COLO668 (cell line): ENCODE data around the gene TSKS.
"Not testable (repeated sequence)": the region's sequence is repeated elsewhere in the genome, so short reads cannot be mapped to it uniquely, and the experiment has no call there.

Experiments
- DNase-seq: peaks from one replicate; lab custom pipeline; 2025; ENCODE audit not compliant: unreplicated experiment; lab: John Stamatoyannopoulos, UW

TSKS gene

DNA sequence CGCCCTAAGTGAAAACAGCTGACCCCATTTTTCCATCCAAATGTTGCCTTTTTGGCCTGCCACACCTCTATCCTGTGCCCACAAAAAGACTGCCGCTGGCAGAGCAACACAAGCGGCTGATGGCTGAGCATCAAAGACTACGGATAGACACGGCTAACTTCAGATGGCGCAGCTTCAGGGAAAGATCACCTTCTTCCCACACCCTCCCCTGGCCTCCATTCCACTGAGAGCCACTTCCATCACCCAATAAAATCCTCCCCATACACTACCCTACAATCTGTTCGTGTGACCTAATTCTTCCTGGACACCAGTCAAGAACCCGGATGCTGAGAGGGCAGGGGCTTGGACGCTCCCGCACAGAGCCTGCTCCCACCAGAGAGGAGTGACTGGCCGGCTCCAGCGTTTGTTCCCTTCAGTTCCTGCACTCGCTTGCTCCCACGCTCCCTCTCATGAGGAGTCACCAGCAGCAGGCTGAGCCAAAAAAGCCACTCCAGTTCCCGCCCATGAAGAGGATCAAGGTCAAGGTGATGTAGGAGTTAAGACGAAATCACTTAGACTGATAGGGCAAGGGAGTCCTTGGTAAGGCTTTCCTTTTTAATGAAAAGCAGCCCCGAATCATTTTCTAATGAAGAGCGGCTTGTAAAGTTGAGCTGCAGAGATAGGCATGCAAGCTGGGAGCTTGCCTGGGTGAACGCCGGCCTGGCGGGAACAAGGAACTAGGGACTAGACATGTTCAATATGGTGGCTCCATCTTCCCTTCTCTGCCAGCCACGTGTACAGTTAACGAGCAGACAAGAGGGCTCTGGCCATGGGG, 35.7 kb downstream of the TSKS start:
- DNase-seq: no peak

DNA sequence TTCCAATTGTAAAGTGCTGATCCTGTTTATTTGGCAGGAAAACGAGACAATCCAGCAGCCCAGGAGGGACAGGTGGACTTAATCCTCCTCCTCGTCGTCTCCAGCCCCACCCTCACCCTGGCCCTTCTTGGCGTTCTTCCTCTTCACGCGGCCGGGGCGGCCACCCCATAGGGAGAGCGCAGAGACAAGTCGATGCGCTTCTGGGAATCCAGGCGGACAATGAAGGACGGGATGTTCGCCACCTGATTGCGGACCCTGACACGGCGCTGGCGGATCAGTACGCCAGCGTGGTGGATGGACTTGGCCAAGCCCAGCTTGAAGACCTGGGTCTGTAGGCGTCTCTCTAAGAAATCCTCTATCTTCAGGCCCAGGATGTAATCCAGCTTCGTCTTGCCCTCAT, 43.7 kb downstream of the TSKS start:
- DNase-seq: not testable (repeated sequence)

DNA sequence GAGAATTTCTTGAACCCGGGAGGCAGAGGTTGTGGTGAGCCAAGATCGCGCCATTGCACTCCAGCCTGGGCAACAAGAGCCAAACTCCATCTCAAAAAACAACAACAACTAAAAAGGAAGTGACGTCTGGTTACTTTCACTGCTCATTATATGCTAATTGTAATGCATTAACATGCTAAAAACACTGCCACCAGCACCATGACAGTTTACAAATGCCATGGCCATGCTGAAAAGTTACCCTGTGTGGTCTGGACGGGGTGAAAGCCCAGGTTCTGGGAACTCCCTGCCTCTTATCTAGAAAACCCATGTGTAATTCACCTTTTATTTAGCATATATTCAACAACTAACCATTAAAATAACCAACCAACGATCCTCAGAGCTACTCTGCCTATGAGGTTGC, 44.1 kb downstream of the TSKS start:
- DNase-seq: no peak

DNA sequence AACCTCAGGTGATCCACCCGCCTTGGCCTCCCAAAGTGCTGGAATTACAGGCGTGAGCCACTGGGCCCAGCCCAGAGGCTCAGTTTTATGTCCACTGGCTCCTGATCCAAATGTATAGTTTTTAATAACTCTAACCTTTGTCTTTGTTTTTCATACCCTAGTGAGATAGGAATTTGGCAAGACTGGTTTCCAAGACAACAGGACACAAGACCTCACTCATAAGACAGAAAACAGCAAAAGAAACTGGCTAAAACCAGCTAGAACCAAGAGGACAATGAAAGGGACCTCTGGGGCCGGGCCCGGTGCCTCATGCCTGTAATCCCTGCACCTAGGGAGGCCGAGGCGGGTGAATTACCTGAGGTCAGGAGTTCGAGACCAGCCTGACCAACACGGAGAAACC, 44.6 kb downstream of the TSKS start:
- DNase-seq: no peak

DNA sequence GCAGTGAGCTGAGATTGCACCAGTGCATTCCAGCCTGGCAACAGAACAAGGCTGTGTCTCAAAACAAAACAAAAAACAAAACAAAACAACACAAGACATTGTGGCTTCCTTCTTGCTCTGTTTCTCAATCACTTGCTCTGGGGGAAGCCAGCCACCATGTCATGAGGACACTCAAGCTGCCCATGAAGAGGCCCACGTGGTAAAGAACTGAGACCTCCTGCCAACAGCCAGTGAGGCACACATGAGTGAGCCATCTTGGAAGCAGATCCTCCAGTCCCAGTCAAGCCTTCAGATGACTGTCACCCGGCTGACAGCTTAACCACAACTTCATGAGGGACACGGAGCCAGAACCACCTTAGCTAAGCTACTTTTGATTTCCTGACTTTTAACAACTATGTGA, 47.0 kb downstream of the TSKS start:
- no peak for DNase-seq

DNA sequence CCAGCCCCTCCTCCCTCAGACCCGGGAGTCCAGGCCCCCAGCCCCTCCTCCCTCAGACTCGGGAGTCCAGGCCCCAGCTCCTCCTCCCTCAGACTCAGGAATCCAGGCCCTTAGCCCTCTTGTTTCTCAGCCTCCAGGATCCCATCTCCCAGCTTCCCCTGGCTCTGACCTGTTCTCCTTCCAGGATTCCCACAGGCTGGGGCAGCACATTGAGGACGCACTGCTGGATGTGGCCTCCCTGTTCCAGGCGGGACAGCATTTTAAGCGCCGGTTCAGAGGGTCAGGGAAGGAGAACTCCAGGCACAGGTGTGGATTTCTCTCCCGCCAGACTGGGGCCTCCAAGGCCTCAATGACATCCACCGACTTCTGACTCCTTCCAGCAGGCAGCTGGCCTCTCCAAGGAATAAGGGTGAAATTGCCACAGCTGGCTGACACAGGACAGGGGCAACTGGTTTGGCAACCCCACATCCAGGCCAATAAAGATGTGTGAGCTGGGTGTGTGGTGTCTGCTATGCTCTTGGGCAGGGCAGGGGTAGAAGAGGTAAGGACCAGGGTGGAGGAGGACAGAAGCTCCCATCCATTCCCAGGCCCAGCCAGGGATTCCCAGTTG, 49.8 kb downstream of the TSKS start:
- DNase-seq: no peak

DNA sequence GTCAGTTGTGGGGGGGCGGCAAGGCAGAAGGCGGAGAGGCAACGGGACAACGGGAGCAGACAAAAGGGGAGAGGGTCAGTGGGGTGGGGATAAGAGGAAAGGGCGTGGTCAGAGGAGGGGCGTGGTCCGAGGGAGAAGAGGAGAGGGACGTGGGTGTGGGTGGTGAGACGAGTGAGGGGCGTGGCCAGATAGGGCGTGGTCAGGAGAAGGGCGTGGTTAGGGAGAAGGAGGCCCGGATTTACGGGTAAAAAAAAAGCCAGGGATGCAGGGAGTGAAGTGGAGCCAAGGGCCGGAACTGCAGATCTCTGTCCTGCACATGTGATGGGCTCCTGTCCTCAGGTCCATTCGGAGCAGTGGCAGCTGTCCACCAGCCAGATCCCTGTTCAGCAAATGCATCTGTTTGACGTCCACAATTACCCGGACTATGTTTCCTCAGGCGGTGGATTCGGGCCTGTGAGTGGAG, 50.7 kb downstream of the TSKS start:
- peak; percentile 27 for DNase-seq

DNA sequence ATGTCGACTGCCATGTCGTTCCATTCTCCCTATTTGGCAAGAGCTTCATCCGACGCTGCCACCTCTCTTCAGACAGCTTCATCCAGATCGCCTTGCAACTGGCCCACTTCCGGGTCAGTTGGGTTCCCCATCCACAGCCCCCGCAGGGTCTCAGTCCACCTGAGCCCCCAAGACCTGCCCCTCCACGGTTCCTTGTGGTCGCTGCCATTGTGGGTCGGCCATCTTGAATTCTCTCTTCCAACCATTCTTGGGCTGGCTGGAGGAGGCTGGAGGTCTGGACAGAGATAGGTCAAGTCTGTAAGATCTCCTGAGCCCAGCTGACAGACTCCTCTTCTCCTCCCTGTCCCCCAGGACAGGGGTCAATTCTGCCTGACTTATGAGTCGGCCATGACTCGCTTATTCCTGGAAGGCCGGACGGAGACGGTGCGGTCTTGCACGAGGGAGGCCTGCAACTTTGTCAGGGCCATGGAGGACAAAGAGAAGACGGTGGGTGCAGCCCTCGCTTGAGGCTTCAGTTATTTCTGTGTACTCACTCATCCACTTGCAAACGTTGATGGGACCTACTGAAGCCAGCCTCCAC, 52.6 kb downstream of the TSKS start:
- DNase-seq: no peak

DNA sequence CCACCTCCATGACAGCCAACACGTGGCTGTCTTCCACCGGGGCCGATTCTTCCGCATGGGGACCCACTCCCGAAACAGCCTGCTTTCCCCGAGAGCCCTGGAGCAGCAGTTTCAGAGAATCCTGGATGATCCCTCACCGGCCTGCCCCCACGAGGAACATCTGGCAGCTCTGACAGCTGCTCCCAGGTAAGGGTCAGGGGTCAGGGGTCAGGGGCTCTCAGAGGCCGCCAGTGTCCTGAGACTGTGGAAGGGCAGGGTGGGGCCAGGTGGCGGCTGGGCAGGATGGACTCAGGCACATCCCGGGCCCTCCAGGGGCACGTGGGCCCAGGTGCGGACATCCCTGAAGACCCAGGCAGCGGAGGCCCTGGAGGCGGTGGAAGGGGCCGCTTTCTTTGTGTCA, 57.2 kb downstream of the TSKS start:
- no peak for DNase-seq

DNA sequence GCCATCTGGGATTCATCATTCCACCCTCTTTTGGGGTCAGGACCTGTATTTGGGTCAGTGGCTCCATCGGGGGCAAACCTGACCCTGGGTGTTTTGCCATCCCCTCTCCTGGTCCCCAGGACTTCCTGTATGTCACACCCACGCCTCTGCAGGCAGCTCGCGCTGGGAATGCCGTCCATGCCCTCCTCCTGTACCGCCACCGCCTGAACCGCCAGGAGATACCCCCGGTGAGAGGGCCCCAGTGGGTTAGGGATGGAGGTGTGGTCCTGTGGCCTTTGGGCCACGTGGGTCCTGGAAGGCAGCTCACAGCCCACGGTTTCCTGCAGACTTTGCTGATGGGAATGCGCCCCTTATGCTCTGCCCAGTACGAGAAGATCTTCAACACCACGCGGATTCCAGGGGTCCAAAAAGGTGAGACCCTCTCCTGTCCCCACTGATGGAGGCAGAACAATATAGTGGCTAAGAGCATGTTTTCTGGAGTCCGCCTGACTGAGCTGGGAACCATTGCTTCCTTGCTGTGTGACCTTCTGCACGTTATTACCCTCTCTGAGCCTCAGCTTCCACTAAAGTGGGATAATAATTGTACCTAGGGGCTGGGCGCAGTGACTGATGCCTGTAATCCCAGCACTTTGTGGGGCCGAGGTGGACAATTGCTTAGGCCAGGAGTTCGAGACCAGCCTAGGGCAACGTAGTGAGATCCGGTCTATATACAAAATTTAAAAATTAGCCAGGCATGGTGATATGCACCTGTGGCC, 58.0 kb downstream of the TSKS start:
- no peak for DNase-seq

DNA sequence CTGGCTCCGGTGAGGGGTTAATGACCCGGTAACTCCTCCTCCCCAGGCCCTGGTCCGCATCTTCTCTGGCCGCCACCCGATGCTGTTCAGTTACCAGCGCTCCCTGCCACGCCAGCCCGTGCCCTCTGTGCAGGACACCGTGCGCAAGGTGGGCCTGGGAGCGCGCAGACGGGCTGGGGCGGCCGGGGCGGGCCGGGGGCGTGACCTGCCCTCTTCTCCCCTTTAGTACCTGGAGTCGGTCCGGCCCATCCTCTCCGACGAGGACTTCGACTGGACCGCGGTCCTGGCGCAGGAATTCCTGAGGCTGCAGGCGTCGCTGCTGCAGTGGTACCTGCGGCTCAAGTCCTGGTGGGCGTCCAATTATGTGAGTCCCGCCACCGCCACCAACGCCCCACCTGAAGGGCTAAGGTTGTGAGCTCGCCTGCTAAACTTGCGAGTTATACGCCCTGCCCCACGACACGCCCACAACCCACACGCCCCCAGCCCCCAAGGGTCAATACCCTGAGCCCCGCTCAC, 61.8 kb downstream of the TSKS start:
- DNase-seq: no peak

DNA sequence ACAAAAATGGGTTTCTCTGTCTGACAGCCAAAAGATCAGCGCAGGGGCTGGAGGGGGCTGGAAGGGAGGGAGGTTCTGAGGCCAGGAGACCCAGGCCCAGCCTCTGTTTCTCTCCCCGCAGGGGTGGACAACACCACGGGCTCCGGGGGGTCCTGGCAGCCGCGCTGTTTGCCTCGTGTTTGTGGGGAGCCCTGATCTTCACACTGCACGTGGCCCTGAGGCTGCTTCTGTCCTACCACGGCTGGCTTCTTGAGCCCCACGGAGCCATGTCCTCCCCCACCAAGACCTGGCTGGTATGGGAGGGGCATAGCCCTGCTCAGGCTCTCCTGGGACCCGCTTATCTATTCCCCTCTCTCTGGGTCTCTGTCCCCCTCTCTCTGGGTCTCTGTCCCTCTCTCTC, 62.5 kb downstream of the TSKS start:
- DNase-seq: no peak

DNA sequence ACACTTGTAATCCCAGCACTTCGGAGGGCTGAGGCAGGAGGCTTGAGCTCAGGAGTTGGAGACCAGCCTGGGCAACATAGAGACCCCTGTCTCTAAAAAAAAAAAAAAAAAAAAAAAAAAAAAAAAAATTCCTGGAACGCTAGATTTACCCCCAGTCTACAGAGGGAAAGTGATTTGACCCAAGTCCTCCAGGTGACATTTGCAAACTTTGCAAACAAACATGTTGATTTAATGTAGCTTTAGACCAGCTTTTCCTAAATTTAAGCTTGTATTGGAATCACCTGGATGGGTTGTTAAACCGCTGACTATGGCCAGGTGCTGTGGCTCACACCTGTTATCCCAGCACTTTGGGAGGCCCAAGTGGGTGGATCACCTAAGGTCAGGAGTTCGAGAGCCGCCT, 63.7 kb downstream of the TSKS start:
- no peak for DNase-seq

DNA sequence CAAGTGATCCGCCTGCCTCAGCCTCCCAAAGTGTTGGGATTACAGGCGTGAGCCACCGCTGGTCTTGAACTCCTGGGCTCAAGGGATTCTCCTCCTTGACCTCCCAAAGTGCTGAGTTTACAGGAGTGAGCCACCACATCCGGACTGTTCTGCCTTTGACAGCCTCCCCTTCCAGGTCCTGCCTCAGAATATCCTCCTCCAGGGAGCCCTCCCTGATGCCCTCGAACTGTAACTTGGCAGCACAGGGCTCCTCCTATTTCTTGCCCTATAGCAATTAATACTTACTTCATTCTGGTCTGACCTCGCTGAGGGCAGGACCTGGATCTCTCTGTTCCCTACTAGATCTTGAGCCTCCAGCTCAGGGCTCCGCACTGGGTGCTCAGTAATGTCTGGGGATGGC, 66.2 kb downstream of the TSKS start:
- no peak for DNase-seq

DNA sequence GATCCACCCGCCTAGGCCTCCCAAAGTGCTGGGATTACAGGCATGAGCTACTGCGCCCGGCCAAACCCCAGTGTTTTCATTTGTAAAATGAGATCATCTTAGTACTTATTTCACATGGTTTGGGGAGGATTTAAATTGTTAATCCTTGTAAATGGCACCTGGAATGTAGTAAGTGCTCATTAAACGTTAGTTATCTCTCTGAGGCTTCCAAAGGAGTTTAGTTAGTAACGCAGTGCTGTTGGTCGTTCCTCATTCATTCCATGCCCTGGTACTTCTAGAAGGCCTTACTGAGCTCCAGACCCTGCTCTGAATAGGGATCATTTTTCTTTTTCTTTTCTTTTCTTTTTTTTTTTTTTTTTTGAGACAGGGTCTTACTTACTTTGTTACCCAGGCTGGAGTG, 67.0 kb downstream of the TSKS start:
- no peak for DNase-seq

DNA sequence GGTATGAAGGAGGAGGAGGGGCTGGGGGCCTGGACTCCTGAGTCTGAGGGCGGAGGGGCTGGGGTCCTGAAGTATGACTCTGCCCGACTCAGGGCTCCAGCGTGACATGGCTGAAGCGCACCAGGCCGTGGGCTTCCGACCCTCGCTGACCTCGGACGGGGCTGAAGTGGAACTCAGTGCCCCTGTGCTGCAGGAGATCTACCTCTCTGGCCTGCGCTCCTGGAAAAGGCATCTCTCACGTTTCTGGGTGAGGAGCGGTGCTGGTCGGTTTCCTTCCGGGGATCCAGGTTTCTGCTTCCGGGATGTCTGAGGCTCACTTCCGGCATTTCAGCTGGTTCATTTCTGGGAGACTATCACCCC, 71.0 kb downstream of the TSKS start:
- DNase-seq: no peak

DNA sequence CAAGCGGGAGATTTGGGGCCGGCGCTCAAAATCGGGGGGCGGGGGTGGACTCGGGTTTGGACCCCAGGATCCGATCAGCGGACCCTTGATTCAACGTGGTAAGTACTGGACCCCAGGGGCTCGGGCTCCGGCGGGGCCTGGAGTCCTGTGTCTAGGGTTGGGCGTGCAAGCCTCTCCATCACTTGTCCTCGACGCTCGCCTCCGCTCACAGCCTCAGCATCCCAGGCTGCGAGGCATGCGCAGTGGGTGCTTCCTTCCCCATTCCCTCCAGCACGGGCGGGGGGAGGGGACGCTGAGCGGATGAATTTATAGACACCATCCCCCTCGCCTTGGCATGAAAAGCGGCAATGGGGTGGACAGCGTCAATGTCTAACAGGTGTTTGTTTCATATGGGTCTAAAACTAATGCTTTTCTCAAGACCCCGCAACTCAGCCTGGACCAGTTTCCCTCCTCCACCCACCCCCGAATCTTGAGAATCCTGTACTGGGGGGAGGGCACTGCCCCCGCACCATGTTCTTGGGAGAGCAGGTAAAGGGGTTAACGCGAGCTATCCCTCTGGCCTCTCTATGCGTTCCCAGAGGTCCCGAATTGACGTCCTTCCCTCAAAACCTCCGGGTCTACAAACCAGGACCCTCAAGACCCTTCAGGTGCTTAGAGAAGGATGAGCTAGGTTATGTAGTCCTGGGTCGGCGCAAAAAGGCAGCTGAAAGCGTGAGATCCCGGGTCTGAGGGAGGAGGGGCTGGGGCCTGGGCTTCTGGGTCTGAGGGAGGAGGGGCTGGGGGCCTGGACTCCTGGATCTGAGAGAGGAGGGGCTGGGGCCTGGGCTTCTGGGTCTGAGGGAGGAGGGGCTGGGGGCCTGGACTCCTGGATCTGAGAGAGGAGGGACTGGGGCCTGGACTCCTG, 71.6 kb downstream of the TSKS start:
- DNase-seq: peak; percentile 75

DNA sequence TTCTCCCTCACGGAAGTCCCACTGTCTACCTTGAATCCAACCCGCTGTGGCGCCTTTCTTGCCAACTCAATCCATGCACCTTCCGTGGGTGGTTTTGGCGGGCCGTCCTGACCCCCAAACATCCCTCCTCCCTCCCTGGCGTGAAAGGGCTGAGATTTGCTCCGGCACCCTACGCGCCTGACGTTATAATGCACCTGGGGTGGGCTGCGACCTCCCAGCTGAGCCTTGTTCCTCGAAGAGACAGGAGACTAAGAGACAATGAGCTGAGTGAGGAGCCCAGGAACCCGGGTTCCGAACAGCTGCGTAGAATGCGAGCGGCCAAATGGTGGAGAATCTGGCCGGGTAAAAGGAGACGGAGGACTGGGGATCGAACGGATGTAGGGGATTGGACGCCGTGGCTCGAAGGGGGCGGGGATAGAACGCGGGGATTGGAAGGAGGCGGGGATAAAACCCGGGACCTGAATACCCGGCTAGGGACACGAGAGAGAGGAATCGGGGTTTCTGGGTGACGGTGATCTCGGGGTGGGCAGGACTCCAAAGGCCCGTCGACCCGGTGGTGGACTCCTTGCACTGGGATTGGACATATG, 72.4 kb downstream of the TSKS start, which contains the start of gene CPT1C:
Gene CPT1C, plus strand, starts transcription at position 461 of the 587 bp plus-strand sequence. CDS start 1,137 bp downstream, outside the sequence.
- DNase-seq: peak; percentile 88

DNA sequence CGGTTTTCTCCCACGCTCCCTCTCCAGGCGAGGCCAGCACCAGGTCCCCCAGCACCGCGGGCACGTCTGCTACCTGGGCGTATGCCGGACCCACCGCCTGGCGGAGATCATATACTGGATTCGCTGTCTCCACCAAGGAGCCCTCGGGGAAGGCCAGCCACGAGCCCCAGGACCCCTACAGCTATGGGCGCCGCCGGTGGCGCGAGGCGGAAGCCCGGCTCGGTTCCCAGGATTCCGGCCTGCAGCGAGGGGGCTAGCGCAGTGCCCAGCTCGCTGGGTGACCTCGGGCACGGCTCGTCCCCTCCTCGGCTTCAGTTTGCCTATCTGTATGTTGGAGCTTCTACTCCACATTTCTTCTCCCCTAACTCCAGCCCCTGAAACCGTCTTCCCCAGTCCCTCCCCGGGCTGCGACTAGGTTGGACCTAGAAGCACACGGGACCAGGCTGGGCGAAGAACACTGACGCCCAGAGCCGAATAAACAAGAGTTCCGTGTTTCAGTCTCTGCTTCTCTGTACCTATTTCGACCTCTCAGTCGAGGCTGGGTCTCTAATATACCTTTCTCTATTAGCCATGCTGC, 72.9 kb downstream of the TSKS start:
- DNase-seq: peak; percentile 55
